22Rv1 (cell line): Measurements from ENCODE around the gene MDM1.

Source experiments
- CTCF ChIP-seq: fragments of 450-650 bp; IDR thresholded peaks from 2 replicates; pipeline ENCODE4 v1.5.1; 2017; ENCODE audit warnings: mild to moderate bottlenecking
- ZFX ChIP-seq: fragments of 450-650 bp; IDR thresholded peaks from 2 replicates; pipeline ENCODE4 v1.6.1; 2017; ENCODE audit warnings: antibody characterized with exemption, borderline replicate concordance

- TF ChIP-seq CTCF, result no peak
- TF ChIP-seq ZFX, result no peak
These were observed 4.7 kb upstream of the MDM1 start for GRCh38 chr12:68336889-68337303.
